ENCODE measurements around the gene MYBBP1A.

GRCh38 chr17:4587195-4587594 lies 32.0 kb upstream of the MYBBP1A start:
- TF ChIP-seq POLR2A (IDR thresholded peaks at IDR 0.05) (no peak), CTCF (IDR thresholded peaks at IDR 0.05) (no peak), POLR2AphosphoS5 (IDR thresholded peaks at IDR 0.05) (no peak), EP300 (IDR thresholded peaks at IDR 0.05) (no peak)
